Measurements from ENCODE around the gene NCS1. TPM values are rescaled to one million over a fixed set of nuclear protein-coding genes. Genes with fewer than 3 reads are reported as not detected.

NCS1 gene
- total RNA-seq, 1 experiment from 2014 or later, result 58.6 TPM

DNA sequence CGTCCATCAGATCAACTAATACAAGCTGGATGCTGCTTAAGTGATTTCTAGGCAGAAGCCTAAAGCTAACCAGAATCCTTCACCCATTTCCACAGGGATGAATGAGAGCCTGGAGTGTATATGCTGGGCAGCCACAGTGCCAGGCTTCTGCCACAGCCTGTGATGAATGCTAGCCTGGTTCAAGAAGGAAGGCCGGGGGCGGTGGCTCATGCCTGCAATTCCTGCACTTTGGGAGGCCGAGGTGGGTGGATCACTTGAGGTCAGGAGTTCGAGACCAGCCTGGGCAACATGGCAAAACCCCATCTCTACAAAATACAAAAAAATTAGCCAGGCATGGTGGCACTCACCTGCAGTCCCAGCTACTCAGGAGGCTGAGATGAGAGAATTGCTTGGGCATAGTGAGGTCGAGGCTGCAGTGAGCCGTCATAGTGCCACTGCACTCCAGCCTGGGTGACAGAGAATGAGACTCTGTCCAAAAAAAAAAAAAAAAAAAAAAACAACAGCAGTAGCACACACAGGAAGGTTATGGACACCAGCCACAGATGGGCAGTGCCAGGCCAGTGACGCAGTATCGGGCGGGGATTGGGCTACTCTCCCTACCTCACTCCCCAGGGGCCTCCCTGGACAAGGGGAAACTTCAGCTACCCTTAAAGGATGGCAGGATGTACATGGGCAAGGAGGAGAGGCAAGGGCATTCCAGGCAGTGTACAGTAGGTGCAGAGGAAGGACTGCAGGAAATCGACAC lies 70.2 kb downstream of the NCS1 start:
- H3K36me3 ChIP-seq (ENCODE audit: insufficient read depth, low read length, poor library complexity, severe bottlenecking), result no peaks in the 10 kb centered on the region
- H3K27me3 ChIP-seq (replicated peaks; ENCODE audit: insufficient read depth, low read depth, low read length, poor library complexity), result no peaks in the 10 kb centered on the region
- no peaks in the 10 kb centered on the region for H3K9me3 ChIP-seq (ENCODE audit: low read depth, low read length, poor library complexity, severe bottlenecking)
- intact Hi-C loops (cut with micrococcal nuclease; ENCODE audit: unreplicated experiment), result no loop called here
- ChIA-PET POLR2A (ENCODE audit: low non-redundant PET) (interaction anchor here (0.6 kb wide), 1 partner anchor 108 kb away, joined by 3 read pairs; no protein-coding TSS in a partner anchor), CTCF (no interaction called here)
- no peak overlapping the region for H3K4me3 ChIP-seq (ENCODE audit: low read depth, low read length, poor library complexity, severe bottlenecking)
- no TSS peak for BruUV-seq (replicated peaks)
- no peak overlapping the region for H3K27ac ChIP-seq (ENCODE audit: low read depth, low read length, poor library complexity, severe bottlenecking)
- TF ChIP-seq, protein P1, sequence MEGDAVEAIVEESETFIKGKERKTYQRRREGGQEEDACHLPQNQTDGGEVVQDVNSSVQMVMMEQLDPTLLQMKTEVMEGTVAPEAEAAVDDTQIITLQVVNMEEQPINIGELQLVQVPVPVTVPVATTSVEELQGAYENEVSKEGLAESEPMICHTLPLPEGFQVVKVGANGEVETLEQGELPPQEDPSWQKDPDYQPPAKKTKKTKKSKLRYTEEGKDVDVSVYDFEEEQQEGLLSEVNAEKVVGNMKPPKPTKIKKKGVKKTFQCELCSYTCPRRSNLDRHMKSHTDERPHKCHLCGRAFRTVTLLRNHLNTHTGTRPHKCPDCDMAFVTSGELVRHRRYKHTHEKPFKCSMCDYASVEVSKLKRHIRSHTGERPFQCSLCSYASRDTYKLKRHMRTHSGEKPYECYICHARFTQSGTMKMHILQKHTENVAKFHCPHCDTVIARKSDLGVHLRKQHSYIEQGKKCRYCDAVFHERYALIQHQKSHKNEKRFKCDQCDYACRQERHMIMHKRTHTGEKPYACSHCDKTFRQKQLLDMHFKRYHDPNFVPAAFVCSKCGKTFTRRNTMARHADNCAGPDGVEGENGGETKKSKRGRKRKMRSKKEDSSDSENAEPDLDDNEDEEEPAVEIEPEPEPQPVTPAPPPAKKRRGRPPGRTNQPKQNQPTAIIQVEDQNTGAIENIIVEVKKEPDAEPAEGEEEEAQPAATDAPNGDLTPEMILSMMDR (conservative IDR thresholded peaks at IDR 0.05; ENCODE audit: low read depth, low read length), result no peak
- no peak for TF ChIP-seq EZH2 (IDR thresholded peaks at IDR 0.05; ENCODE audit: borderline replicate concordance, low read depth, low read length, poor library complexity, severe bottlenecking)
- DNase-seq (ENCODE audit: low spot score), result no peak
- H3K4me1 ChIP-seq (ENCODE audit: insufficient read depth, low read length, poor library complexity, severe bottlenecking), result no peaks in the 10 kb centered on the region

DNA sequence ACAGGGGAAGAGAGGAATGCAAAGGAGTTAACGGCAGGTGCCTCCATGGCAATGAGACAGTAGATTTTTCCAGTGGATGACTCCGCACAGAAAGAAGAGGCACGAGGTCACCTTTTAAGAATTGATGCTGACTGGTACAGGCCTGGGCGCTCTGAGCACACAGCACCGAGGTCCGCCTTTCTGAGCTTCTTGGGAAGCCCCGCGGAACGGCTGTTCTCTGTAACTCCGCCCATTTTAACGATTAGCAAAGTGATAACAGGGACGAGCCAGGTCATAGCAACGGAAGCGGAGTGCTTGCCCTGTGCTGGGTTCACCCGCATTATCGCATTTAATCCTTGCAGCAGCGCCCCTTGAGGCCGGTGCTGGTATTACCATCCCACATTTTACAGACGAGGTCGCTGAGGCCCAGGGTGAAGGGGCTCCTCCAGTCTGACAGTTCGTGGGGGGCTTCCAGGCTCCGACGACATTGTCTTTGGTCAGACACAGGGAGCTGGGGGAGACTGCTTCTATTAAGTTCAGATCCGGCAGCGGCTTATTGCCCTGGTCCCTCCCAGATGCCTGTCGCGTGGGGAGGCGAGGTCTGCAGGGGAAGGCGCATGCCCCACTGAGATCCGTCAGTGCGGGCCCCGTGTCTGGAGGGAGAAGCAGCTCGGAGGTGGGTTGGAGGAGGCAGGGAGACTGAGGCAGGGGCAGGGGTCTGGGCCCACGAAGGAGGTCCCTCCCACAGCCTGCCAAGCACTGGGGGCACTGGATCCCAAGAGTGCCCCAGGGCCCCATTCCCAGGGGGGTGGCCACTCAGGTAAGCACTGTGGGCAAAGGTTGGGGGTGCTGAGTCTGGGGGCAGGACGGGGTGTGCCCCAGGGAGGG lies 71.0 kb downstream of the NCS1 start:
- ChIA-PET POLR2A (ENCODE audit: low non-redundant PET) (no interaction called here), CTCF (no interaction called here)
- no TSS peak for BruUV-seq (replicated peaks)
- Histone ChIP-seq H3K4me3 (ENCODE audit: low read depth, low read length, poor library complexity, severe bottlenecking) (no peak overlapping the region), H3K9me3 (ENCODE audit: low read depth, low read length, poor library complexity, severe bottlenecking) (no peaks in the 10 kb centered on the region), H3K27ac (ENCODE audit: low read depth, low read length, poor library complexity, severe bottlenecking) (no peak overlapping the region), H3K4me1 (ENCODE audit: insufficient read depth, low read length, poor library complexity, severe bottlenecking) (no peaks in the 10 kb centered on the region), H3K36me3 (ENCODE audit: insufficient read depth, low read length, poor library complexity, severe bottlenecking) (no peaks in the 10 kb centered on the region), H3K27me3 (replicated peaks; ENCODE audit: insufficient read depth, low read depth, low read length, poor library complexity) (no peaks in the 10 kb centered on the region)
- TF ChIP-seq, protein P1 (conservative IDR thresholded peaks at IDR 0.05; ENCODE audit: low read depth, low read length), result peak; percentile 92
- no peak for TF ChIP-seq EZH2 (IDR thresholded peaks at IDR 0.05; ENCODE audit: borderline replicate concordance, low read depth, low read length, poor library complexity, severe bottlenecking)
- DNase-seq (ENCODE audit: low spot score), result peak; percentile 75
- intact Hi-C loops (cut with micrococcal nuclease; ENCODE audit: unreplicated experiment), result no loop called here

DNA sequence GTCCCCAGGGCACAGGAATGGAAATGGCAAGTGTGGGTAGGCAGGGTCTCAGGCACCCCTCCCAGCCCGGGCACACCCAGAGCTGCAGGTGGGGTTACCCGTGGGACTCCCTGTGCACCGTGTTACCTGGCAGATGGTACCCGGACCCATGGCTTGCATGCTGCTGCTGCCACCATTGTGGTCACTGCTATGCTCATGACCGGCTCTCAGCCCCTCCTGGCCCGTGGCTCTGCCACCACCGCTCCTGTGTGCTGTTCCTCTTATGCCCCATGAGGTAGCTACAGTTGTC lies 71.6 kb downstream of the NCS1 start:
- Histone ChIP-seq H3K27me3 (replicated peaks; ENCODE audit: insufficient read depth, low read depth, low read length, poor library complexity) (no peaks in the 10 kb centered on the region), H3K4me3 (ENCODE audit: low read depth, low read length, poor library complexity, severe bottlenecking) (no peak overlapping the region), H3K9me3 (ENCODE audit: low read depth, low read length, poor library complexity, severe bottlenecking) (no peaks in the 10 kb centered on the region), H3K4me1 (ENCODE audit: insufficient read depth, low read length, poor library complexity, severe bottlenecking) (no peaks in the 10 kb centered on the region), H3K36me3 (ENCODE audit: insufficient read depth, low read length, poor library complexity, severe bottlenecking) (no peaks in the 10 kb centered on the region), H3K27ac (ENCODE audit: low read depth, low read length, poor library complexity, severe bottlenecking) (no peak overlapping the region)
- BruUV-seq (replicated peaks), result no TSS peak
- no peak for DNase-seq (ENCODE audit: low spot score)
- TF ChIP-seq EZH2 (IDR thresholded peaks at IDR 0.05; ENCODE audit: borderline replicate concordance, low read depth, low read length, poor library complexity, severe bottlenecking), result no peak
- TF ChIP-seq, protein P1 (conservative IDR thresholded peaks at IDR 0.05; ENCODE audit: low read depth, low read length), result no peak
- POLR2A ChIA-PET (ENCODE audit: low non-redundant PET), result no interaction called here
- CTCF ChIA-PET, result no interaction called here
- intact Hi-C loops (cut with micrococcal nuclease; ENCODE audit: unreplicated experiment), result no loop called here
